Heart left ventricle (tissue), 13 donors: ENCODE data around the gene TXNDC17.

Experiments
- POLR2A ChIP-seq, 2 donors: fragments of 450-650 bp; IDR thresholded peaks; one replicate each; pipeline ENCODE4 v1.6.1; 2017; ENCODE audit warnings: antibody characterized with exemption in 2 of 2, mild to moderate bottlenecking in 2 of 2, moderate library complexity in 2 of 2
- TF ChIP-seq, protein P1 (sequence below), 12 donors: fragments of 200-600 bp; sonication (generic) in 4 of 12; IDR thresholded peaks; one replicate each; pipeline versions ENCODE4 v1.5.0 to v1.8.0; 2018 to 2022; ENCODE audit warnings: antibody characterized with exemption in 12 of 12, mild to moderate bottlenecking in 5 of 12
- donor health status: ischemic (EF 13 %, LVEDD 7.1; RV severe dilation, severe dysfunction).
- donor health status: DM: no; HTN: yes; CAD: no.
- donor health status: DM: no; HTN: no; CAD: no.
- donor health status: ischemic (EF 25% LVEDD 6.9; RV normal size, moderate dysfunction).
- donor health status: ischemic (EF 25% LVEDD 5.7; RV mildly dilated, moderate dysfunction).
- donor health status: ischemic (EF 35%, LVEDD 5.7; RV mildly dilated, moderate dysfunction).
- donor health status: nonischemic (EF 11% LVEDD 7.7; RV severe dilation, severe dysfunction).
- donor health status: DM: yes; HTN: yes; CAD: no.
- donor health status: PGD.
- donor health status: ischemic (EF 29% LVEDD 5.4; RV normal size, mild dysfunction).
- donor health status: nonischemic (EF 23%, LVEDD 6.1; RV moderate dilation, normal function).

DNA sequence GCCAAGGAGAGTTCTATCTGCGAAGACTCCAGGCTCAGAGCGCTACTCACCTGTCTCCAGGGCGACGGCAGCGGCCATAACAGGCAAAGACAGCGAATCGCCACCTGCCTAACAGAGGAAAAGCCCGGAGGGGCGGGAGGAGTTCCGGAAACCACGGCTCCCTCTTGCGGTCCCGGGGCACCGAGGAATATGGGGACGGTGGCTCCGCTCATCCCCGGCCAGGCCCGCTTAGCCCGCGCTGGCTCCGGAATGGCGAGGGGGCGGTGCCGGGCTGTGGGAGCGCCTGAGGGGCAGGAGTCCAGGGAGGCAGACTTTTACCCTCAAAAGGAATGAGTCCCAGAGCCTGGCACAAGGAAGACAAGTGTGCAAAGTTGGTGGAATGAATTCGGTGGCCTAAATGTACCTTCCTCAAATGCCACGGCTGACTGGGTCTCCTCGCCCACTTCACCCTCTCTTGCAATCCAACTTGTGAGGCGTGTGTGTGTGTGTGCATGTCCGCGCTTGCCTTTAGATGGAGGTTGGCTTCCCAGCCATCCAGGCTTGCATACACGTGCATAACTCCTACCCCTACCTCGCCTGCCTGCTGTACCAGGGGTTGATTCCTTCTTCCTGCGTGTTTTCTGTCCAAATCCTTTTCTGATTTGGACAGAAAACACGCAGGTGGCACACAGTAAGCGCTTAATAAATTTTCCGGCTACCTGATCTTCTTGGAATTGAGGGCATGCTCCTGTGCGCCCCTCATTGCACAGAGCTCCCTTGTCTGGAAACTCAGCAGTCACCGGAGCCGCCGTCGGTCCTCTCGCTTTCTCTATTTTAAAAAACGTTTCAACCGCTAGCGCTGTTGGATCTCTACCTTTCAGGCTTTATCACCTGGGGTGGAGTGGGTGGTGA, 14.2 kb downstream of the TXNDC17 start:
- TF ChIP-seq, protein P1, sequence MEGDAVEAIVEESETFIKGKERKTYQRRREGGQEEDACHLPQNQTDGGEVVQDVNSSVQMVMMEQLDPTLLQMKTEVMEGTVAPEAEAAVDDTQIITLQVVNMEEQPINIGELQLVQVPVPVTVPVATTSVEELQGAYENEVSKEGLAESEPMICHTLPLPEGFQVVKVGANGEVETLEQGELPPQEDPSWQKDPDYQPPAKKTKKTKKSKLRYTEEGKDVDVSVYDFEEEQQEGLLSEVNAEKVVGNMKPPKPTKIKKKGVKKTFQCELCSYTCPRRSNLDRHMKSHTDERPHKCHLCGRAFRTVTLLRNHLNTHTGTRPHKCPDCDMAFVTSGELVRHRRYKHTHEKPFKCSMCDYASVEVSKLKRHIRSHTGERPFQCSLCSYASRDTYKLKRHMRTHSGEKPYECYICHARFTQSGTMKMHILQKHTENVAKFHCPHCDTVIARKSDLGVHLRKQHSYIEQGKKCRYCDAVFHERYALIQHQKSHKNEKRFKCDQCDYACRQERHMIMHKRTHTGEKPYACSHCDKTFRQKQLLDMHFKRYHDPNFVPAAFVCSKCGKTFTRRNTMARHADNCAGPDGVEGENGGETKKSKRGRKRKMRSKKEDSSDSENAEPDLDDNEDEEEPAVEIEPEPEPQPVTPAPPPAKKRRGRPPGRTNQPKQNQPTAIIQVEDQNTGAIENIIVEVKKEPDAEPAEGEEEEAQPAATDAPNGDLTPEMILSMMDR (IDR thresholded peaks at IDR 0.05): peak in 3 of 12 donors; percentile 20 to 29 (median 22)
- TF ChIP-seq POLR2A (IDR thresholded peaks at IDR 0.05): no peak
